Cardiac fibroblast (primary cell): Measurements from ENCODE around the gene CCDC184.
A peak's percentile ranks its signal among the peaks of the same experiment; 100 is the strongest.
"Not testable (repeated sequence)": the region's sequence is repeated elsewhere in the genome, so short reads cannot be mapped to it uniquely, and the experiment has no call there.

Experiments used
- DNase-seq, 2 donors: peaks; one replicate each; pipeline versions ENCODE4 v3.0.0 to v3.0.0-alpha.2; 2010; ENCODE audit warnings: low read depth in 2 of 2
- H3K4me3 ChIP-seq, 2 donors: replicated peaks in 1 of 2; 1 replicate in 1 of 2; 2 replicates in 1 of 2; pipeline ENCODE4 v1.5.1; 2011; ENCODE audit warnings: low read depth in 2 of 2, low read length in 2 of 2, mild to moderate bottlenecking in 2 of 2, moderate library complexity in 1 of 2
- CTCF ChIP-seq: IDR thresholded peaks from one replicate; pipeline ENCODE4 v1.5.1; 2011; ENCODE audit warnings: low read depth, mild to moderate bottlenecking, low read length, inconsistent platforms

Gene CCDC184

GRCh38 chr12:48201516-48201915 is 18.1 kb downstream of the CCDC184 start:
- TF ChIP-seq CTCF: no peak
- H3K4me3 ChIP-seq: no peak overlapping the region

GRCh38 chr12:48202766-48203165 is 19.3 kb downstream of the CCDC184 start:
- no peak for DNase-seq
- no peak for TF ChIP-seq CTCF
- H3K4me3 ChIP-seq: no peak overlapping the region

More at GRCh38 chr12:48201516-48201915, 18.1 kb downstream of the CCDC184 start:
- DNase-seq: no peak

GRCh38 chr12:48203192-48203591 is 19.7 kb downstream of the CCDC184 start, which contains the start of gene OR10AD1:
OR10AD1 (minus strand) TSS chr12:48203292; CDS start chr12:48203292, 0 bp downstream.
- H3K4me3 ChIP-seq: no peak within 1 kb of the TSS
- no peak for TF ChIP-seq CTCF
- DNase-seq: no peak

- not testable (repeated sequence) for H3K4me3 ChIP-seq, DNase-seq
Observed at GRCh38 chr12:48209495-48209894, 26.1 kb downstream of the CCDC184 start.

- peak in 1 of 2 donors; percentile 4 for DNase-seq
- H3K4me3 ChIP-seq: no peak overlapping the region
- TF ChIP-seq CTCF: no peak
Observed at GRCh38 chr12:48216785-48217184, 33.3 kb downstream of the CCDC184 start.

GRCh38 chr12:48219631-48220030 is 36.2 kb downstream of the CCDC184 start:
- TF ChIP-seq CTCF: no peak
- DNase-seq: no peak
- H3K4me3 ChIP-seq: no peak overlapping the region

GRCh38 chr12:48220701-48221100 is 37.3 kb downstream of the CCDC184 start:
- TF ChIP-seq CTCF: no peak
- no peak for DNase-seq
- no peak overlapping the region for H3K4me3 ChIP-seq
